Inferior parietal cortex (tissue), 1 donor: Measurements from ENCODE around the gene ESAM.

Experiments used
- DNase-seq: peaks from one replicate; pipeline ENCODE4 v3.0.0-alpha.2; 2016; ENCODE audit errors: extremely low spot score

The ESAM gene

DNA sequence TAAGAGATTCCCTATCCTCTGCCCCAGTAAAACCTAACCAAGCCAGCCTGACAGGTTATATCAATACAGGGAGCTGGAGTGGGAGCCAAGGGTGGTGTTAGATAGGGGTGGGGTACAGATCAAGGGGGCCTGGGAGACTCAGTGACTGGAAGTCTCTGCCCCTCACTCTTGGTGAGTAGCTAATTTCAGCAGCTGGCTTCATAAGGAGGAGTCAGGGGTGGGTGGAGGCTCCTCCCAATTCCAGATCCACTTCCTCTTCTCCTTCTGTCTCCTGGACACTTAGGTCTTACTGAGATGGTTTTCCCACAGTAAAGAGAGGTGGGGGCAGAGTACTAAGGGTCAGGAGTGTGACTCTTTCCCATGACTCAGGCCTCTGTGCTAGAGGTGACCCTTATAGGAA is 8.9 kb downstream of the ESAM start:
- no peak for DNase-seq

DNA sequence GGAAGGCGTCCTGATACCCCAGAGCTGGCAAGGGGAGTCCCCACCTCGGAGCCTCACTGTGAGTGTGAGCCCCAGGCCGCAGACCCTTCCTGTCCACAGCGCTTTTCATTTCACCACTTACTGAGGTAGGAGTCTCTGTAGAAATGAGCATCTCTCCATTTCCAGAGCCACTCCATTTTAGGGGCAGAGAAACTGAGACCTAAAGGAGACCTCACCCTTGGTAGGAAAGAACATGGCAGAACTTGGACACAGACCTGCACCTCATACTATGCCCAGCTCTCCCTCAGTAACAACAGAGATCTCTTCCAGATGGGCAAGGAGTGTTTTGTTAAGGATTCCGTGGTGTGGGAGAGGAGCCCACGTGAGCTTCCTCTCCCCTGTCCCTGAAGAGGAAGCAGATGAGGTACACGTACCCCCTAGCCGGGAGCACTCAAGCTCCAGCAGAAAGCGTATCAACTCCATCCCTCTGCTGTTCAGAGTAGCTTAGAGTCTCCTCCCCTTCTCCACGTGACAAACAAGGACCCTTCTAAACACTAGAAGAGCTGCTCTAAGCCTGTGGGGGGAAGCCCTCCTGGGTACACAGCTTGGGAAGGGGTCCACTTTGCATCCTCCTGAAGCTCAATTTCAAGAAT is 9.5 kb downstream of the ESAM start:
- no peak for DNase-seq

DNA sequence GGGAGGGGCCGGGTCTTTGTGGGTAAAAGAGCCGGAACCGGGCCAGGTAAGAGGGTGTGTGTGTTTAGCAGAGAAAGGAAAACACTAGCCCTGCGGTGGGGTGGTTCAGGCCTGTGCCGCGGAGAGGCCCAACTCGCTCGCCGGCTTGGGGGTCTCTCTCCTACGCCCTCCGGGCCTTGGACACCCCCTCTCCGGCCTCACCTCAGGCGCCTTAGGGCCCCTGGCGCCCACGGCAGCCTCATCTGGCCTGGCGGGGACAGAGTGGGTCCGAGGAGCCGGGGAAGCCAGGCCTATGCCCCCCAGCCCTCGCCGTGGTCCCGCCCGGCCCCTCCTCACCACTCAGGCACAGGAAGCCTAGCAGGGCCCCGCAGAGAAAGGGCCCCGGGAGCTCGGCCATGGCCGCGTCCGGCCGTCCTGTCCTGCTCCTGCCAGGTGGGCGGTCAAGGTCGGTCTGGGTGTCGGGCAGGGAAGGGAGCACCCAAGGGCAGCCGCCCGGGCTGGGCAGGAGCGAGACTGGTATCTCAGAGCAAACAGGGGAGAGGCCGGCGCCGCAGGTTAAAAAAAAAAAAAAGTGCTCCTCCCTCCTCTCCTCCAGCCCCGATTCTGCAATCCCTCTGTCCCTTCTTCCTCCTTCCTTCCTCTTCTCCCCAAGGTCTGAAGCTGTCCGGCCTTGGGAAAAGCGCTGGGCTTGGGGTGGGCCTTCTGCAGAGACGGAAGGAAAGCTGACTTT is 10.2 kb downstream of the ESAM start, which contains the start of gene VSIG2:
Gene VSIG2, minus strand, starts transcription at position 515 of the 730 bp plus-strand sequence. Its CDS starts 118 bp downstream, at position 397.
- DNase-seq: no peak

DNA sequence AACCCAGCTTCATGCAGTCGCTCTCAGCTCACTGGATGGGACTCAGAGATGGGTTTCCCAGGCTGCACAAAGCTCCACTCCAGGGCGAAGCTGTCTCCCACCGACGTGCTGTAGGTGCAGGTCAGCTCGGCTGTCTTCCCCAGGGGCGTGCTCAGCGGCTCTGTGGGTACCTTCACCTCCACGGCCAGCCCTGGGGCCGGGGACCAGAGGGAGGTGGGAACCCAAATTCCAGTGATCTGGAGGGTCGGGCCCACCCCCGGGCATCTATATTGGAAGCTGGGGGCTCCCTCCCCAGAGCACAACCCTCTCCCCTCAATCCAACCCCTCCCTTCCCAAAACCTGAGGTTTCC is 10.7 kb downstream of the ESAM start:
- DNase-seq: no peak

DNA sequence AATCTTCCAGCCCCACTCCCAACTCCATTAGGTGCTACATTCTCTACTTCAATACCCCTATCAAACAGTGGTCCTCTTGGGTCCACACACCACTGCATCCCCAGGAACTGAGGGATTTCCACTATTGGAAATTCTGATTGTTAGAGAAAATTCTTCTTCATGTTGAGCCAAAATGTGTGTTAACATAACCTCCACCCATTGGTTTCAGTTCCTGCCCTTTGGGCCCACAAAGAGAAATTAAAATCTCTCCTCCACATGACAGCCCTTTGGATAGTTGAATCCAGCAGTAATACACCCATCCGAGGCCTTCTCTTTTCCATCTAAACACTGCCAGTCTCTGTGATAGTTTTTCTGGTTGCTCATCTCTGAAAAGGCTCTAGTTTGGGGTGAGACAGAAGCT is 12.2 kb downstream of the ESAM start:
- DNase-seq: no peak

DNA sequence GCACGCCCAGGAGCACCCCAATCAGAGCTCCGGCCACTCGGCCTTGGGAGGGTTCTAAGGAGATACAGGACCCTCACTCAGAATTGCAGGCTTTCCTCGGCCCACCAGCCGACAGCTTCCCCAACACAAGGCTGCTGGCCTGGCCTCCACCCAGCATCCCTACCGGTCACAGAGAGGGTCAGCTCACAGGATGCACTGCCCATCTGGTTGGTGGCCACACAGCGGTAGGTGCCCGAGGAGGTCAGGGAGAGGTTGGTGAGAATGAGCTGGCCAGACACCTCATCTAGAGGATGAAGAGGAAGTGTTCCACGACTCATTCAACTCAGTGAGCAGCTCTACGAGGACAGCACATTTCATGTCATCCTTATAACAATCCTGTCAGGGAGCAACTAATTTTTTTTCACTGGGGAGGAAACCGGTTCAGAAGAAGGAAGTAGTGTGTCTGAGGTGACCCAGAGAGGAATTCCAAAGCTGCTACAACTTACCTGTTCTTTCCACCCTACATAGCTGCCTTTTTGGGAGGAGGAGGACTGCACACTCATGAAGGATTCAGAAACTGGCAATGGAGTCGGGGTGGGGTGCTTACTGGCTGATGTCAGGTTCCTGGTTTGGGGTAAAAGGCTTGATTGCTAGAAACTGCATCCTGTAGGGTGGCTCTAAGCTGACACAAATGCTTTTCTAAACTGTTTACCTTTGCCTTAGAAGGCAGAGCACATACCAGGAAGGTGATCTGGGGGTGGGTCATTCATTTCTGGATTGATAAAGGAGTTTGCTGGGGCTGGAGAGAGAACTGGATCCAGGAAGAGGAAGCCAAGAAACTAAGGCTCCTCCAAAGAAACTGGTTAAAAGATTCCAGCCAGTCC is 13.4 kb downstream of the ESAM start:
- no peak for DNase-seq

DNA sequence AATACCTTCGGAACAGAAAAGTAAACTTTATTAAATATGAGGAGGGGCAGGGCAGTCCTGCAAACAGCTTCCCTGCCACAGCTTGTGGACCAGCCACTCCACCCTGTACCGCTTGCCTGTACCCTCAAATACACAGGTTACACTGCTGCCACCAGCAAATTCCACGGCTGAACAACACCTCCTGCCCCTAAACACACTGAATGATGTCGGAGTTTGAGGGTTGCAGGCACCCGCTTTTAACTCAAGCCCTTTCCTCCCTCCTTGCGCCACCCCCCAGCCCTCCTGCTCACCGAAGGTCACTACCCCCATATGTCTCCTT is 14.0 kb downstream of the ESAM start:
- no peak for DNase-seq

DNA sequence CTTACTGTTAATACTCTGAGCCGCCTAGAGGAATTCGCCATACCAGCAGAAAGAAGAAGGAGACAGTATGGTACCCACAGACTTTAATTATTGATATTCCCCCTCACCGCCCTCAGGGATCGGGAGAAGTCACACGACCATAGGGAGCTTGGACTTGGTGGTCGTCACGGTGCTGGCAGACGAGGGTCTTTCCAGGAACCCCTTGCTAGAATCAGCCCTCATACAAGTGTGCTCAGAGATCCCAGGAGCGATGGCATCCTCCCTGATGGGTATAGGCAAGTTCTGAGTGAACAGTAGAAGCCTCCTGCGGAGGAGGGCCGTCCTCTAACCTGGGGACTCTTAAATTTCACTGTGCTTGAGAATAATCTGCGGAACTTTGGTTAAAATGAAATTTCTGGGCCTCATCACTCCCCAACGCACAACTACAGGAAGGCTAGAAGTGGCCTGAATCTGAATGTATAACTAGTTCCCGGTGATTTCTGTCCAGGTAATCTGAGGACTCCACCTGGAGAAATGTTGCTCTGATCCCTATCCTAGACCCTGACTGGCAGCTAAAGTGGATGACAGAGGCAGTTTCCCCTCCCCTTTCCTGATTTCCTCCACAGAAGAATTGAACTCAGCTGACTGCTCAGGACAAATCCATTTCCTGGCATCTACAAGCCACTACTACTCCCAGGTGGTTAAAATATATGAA is 14.5 kb downstream of the ESAM start:
- no peak for DNase-seq

DNA sequence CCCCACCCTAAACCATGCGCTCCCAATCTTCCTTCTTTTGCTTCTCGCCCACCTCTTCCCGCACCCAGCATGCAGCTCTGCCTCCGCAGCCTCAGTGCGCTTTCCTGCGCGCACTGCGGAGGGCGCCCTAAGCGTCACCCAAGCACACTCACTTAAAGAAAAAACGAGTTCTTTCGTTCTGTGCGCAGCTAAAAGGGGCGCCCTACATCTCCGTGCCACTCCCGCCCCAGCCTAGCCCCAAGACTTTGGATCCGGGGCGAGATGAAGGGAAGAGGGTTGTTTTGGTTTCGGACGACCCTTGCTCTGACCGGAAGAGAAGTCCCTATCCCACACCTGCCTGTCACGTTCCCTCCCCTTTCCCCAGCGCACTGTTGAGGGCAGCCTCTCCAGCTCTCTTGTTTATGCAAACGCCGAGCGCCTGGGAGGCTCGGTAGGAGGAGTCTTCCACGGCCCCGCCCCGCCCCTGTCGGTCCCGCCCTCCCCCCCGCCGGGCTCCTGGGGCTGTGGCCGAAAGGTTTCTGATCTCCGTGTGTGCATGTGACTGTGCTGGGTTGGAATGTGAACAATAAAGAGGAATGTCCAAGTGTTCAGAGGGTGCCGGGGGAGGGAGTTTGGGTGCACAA is 15.4 kb downstream of the ESAM start:
- DNase-seq: no peak

DNA sequence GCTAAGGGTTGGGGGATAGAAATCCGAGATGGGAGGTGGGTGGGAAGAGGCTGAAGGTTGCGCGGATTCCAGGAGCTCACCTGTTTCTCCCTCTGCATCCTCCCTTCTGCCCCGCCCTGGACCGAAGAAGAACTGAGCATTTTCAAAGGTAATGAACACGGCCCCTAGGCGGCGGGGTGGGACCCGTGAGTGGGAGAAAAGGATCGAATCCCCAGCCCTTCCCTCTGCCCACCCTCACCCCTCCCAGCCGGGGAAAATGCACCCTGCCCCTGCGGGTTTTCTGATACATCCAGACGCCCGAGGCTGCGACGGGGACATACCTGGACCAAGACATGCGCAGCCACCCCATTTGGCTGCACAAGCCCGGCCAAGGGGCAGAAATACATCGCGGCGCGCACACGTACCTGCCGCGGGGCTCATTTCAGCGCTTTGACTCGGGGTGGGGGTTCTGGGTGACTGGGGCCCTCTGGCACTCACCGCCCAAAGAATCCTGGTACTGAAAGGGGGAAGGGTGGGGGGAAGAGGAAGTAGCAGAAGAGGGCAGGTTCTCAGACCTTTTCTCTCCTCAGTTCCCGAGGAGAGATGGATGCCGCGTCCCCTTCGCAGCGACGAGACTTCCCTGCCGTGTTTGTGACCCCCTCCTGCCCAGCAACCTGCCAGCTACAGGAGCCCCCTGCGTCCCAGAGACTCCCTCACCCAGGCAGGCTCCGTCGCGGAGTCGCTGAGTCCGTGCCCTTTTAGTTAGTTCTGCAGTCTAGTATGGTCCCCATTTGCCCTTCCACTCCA is 16.1 kb downstream of the ESAM start:
- DNase-seq: no peak

DNA sequence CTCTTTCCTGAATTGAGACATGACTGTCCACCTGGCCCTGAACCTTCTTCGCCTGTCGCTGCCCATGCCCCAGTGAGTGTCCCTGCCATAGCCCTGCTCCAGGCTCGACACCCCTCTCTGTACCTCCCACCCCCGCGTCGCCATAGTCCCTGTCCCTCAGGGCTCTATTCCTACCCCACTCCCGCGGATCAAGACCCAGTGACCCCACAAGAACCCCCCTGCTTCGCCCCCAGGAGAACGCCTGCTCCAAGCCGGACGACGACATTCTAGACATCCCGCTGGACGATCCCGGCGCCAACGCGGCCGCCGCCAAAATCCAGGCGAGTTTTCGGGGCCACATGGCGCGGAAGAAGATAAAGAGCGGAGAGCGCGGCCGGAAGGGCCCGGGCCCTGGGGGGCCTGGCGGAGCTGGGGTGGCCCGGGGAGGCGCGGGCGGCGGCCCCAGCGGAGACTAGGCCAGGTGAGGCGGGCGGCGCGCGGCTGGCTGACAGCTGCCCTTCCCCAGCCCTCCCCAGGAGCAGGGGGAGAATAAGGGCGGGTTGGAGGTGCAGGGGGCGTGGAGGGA is 16.7 kb downstream of the ESAM start:
- DNase-seq: no peak

DNA sequence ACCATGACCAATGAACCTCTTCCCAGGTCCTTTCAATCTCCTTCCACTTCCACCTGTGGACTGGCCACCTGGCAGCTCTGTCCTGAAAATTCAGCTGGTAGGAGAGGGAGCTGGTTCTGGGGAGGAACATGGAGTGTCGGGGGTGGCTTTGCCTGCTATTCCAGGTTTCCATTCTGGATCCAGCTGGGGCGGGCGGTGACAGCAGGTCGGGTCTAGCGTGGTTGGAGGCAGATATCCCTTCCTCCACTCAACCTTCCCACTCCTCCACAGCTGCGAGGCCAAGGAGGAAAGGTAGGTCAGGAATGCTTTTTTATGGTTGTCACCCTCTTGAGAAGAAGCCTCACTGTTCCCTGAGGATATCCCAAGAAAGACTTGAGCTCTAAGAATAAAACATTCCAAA is 19.0 kb downstream of the ESAM start:
- DNase-seq: no peak

DNA sequence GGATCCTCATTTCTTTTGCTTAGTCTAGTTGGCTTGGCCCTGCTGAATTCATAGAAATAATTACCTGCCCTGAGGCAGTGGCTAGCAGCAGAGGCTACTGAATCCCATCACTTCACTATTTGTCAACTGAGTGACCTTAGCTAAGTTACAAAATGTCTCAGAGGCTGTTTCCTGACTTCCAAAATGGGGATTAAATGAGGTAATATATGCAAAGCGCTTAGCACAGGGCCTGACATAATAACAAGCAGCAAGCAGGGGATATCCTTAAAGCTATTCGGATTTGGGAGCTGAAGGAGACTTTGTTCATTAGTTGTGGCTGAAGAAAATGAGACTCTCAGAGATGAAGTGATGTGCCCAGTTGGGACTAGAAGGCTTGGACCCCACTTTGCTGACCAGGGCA is 19.5 kb downstream of the ESAM start:
- no peak for DNase-seq

DNA sequence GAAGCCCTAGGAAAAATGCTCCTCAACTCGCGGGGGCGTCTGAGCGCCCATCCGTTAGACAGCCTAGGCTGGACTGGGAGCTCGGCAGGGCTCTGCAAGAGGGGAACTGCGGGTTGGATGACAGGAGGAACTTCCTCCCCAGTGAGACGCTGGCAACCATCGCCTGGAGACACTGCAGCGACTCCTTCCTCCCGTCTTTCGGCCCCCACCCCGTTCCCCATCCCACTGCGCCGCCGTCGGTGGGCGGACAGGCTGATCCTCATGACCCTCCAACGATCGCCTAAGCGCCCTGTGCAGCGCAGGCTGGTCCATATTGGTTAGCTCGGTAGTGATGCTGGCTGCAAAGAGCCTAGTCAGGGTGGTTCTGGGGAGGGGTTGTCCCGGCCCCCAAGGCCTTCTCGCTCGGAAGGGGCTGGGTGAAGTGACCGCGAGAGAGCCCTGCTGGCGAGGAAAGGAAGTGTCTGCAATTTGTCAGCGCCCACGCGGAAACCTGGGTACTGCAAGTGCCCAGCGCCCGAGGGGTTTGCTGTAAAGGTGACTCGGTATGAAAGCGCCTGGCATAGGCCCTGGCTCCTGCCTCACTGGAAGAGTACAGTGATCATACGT is 21.7 kb downstream of the ESAM start:
- no peak for DNase-seq

DNA sequence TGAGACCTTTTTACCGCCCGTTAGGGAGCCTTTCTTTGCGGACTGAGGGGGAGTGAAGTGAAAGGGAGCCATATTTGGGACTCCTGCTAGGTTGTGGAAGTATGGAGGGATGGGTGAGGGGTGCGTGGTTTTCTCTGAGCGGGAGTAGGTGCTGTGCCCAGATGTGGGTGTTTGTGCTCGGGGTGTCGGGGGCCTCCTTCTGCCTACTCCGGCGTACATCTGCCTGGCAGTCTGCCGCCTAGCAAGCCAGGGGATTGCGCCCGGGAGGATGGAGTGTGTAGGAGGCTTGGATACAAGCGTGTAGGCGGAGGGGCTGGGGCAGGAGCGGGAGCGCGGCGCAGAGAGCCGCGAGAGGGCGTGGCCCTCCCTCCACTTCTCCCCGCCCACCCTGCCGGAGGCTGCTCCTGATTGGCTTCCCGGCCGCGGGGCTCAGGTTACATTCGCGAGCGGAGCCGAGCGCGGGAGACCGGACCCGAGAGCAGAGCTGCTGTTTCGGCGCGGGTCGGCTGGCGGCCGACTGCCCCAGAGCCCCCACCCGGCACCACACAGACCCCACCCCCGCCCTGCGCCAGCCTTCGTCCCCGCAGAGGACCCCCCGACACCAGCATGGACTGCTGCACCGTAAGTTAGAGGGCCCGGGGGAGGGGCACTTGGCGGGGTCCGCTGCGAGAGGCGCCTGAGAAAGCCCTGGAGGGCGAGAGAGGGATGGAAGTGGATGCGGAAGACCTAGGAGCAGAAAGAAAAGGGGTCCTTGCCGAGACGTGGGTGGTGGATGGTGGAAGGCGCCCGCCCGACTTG is 22.4 kb downstream of the ESAM start, which contains the start of gene NRGN:
Gene NRGN, plus strand, starts transcription at position 464 of the 798 bp plus-strand sequence. Its CDS starts 143 bp downstream, at position 607.
- DNase-seq: peak; percentile 76

DNA sequence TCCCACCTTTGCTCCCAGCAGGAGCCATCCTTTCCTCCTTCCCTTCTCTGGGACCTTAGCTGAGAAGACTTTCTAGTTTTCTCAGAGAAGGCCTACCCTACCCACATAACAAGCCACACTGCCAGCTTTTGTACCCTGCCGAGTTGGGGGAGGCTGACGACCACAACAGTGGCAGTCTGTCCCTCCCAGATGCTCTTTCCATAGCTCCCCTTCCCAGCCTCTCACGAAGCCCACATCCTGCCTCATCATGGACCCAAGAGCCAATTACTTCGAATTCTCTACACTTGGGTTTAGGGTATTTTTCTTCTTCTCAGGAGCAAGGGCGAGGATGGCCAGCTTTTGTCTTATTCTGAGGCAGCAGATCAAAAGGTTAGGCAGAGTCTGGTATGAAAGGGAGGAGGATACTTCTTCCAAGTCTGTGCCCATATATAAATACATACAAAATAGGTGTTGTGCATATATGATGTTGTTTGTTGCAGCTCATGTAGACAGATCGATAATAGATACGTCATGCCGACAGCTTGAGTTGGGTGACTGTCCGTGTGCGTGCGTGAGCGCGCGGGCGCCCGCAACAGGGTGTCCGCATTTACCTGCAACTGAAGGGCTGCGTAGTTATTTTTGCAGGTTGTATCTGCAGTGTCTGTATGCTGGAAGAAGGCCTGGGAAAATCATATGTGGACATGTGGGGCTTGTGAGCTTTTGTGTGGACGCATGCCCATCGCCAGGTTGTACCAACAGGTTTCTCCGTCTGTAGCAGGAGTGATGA is 23.2 kb downstream of the ESAM start:
- DNase-seq: no peak

DNA sequence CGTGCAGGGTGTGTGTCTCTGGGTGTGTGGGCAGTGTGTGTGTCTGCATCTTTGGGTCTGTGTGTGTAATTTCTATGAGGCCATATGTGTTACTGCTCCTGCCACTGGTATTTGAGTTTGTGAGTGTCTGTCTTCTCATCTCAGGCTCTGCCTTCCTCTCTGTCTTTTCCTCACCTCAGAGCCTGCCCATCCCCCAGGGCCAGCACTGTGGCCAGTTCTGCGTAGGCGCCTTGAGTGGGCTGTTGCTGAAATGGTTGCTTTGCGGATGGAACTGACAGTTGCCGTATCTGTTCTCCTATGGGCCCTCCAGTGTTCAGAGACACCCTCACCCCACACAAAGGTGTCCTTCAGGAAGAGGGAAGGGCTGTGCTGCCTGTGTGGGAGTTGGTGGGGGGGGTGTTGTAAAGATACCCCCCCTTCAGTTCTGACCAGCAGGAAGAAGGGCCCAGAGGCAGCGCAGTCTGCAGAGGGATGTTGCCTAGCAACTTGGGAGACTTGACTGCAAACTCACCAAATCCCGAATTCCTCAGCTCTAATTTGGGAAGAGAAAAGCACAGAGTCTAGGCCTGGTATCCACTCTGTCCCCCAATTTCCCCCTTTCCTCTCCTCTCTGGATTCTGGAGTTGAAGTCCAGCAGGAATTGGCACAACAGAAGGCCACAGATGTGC is 24.3 kb downstream of the ESAM start:
- no peak for DNase-seq

DNA sequence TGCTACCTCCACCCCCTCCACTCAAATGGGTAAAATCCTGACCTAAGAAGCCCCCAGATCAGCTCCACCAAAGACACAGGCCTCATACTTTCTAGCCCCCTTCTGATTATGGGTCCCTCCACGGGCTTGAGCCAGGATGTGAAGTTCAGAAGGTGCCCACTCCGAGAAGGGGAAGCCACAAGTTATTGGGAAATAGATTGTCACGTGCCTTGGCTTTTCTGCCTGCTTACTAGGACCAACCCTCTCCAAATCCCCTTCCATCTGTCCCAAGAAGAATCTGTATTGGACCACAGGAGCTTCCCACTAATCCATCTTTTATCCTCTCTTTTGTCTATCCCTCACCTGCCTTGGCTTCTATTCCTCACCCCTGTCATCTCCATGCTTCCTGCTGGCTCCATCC is 25.4 kb downstream of the ESAM start:
- no peak for DNase-seq
